Muscle of back (tissue), 11 donors: Measurements from ENCODE around the gene CCDC148. TPM values are rescaled to one million over a fixed set of nuclear protein-coding genes. Genes with fewer than 3 reads are reported as not detected.

Experiments used
- DNase-seq, 3 donors: peaks; one replicate each; pipeline versions ENCODE4 v3.0.0 to v3.0.0-alpha.2; 2013
- polyA plus RNA-seq, 10 donors: library from polyadenylated mRNA; unstranded; fragments of 120-200 nt; gene quantifications; one replicate each; pipeline ENCODE4 v1.2.1, GENCODE V29; 2013; ENCODE audit not compliant: insufficient read length in 10 of 10

Gene CCDC148
- polyA plus RNA-seq, 10 donors: 0.12 to 1.0 (median 0.27) TPM

- DNase-seq: peak in 1 of 3 donors; percentile 18
Measured at GRCh38 chr2:158178646-158179045, 277.9 kb downstream of the CCDC148 start.

GRCh38 chr2:158174956-158175355 is 281.6 kb downstream of the CCDC148 start:
- DNase-seq: no peak

- DNase-seq: no peak
Measured at GRCh38 chr2:158174495-158174894, 282.1 kb downstream of the CCDC148 start.

- DNase-seq: no peak
Measured at GRCh38 chr2:158172719-158173118, 283.8 kb downstream of the CCDC148 start.

GRCh38 chr2:158154596-158154995 is 302.0 kb downstream of the CCDC148 start:
- DNase-seq: no peak

- DNase-seq: no peak
Measured at GRCh38 chr2:158153270-158154015, 303.1 kb downstream of the CCDC148 start.

GRCh38 chr2:158144914-158145625 is 311.5 kb downstream of the CCDC148 start:
- DNase-seq: no peak

GRCh38 chr2:158143703-158144360 is 312.7 kb downstream of the CCDC148 start:
- no peak for DNase-seq

GRCh38 chr2:158142568-158143332 is 313.8 kb downstream of the CCDC148 start:
- DNase-seq: peak in 1 of 3 donors; percentile 2

GRCh38 chr2:158142165-158142564 is 314.4 kb downstream of the CCDC148 start:
- DNase-seq: no peak

- no peak for DNase-seq
Measured at GRCh38 chr2:158140201-158140600, 316.4 kb downstream of the CCDC148 start.

GRCh38 chr2:158138255-158138654 is 318.3 kb downstream of the CCDC148 start:
- DNase-seq: no peak

GRCh38 chr2:158135096-158135495 is 321.5 kb downstream of the CCDC148 start:
- DNase-seq: no peak

GRCh38 chr2:158134655-158135054 is 321.9 kb downstream of the CCDC148 start:
- no peak for DNase-seq

GRCh38 chr2:158134055-158134454 is 322.5 kb downstream of the CCDC148 start:
- no peak for DNase-seq

GRCh38 chr2:158131919-158132566 is 324.5 kb downstream of the CCDC148 start:
- DNase-seq: no peak

- no peak for DNase-seq
Measured at GRCh38 chr2:158131483-158131912, 325.1 kb downstream of the CCDC148 start.

- DNase-seq: no peak
Measured at GRCh38 chr2:158130832-158131473, 325.6 kb downstream of the CCDC148 start.

GRCh38 chr2:158129037-158129436 is 327.5 kb downstream of the CCDC148 start:
- no peak for DNase-seq

- DNase-seq: no peak
Measured at GRCh38 chr2:158128168-158128973, 328.2 kb downstream of the CCDC148 start.
